Measurements from ENCODE around the gene RDH8. TPM values are rescaled to one million over a fixed set of nuclear protein-coding genes. Genes with fewer than 3 reads are reported as not detected.

Gene RDH8
- total RNA-seq, 1 donor from 2014 or later: not detected

- H3K4me3 ChIP-seq: no peak overlapping the region
- H3K36me3 ChIP-seq: no peaks in the 10 kb centered on the region
- no peaks in the 10 kb centered on the region for H3K79me2 ChIP-seq (ENCODE audit: low read depth)
- DNase-seq (ENCODE audit: low spot score): no peak
- no peak overlapping the region for H3K4me2 ChIP-seq
- Mint-ChIP-seq H3K27me3 (ENCODE audit: insufficient read depth, low read depth) (peaks cover 15% of the 10 kb centered on the region), H3K27ac (no peak overlapping the region), H3K9me3 (no peaks in the 10 kb centered on the region), H3K4me3 (peak overlapping the region; percentile 74), H3K36me3 (no peaks in the 10 kb centered on the region), H3K4me1 (peaks cover 14% of the 10 kb centered on the region)
- no peaks in the 10 kb centered on the region for H4K20me1 ChIP-seq (ENCODE audit: low read depth)
- no peak overlapping the region for H3K27ac ChIP-seq
- H3K9ac ChIP-seq: no peak overlapping the region
- no peaks in the 10 kb centered on the region for H3K4me1 ChIP-seq
- H3K27me3 ChIP-seq: peaks cover 14% of the 10 kb centered on the region
- TF ChIP-seq CTCF (IDR thresholded peaks at IDR 0.05) (no peak), EZH2phosphoT487 (IDR thresholded peaks at IDR 0.05) (no peak), EZH2 (IDR thresholded peaks at IDR 0.05) (no peak)
- H3K9me3 ChIP-seq (ENCODE audit: low read depth): no peaks in the 10 kb centered on the region
- H2AFZ ChIP-seq (replicated peaks): no peak overlapping the region
- H3F3A ChIP-seq (ENCODE audit: low read depth): no peaks in the 10 kb centered on the region
These were observed 18.2 kb upstream of the RDH8 start for GRCh38 chr19:9995084-9995483.

- H4K20me1 ChIP-seq (ENCODE audit: low read depth): no peaks in the 10 kb centered on the region
- H3K4me3 Mint-ChIP-seq: no peak overlapping the region
These were observed 17.3 kb upstream of the RDH8 start for GRCh38 chr19:9995999-9996398.

GRCh38 chr19:9996541-9996940, 16.7 kb upstream of the RDH8 start:
- Mint-ChIP-seq H3K27ac (no peak overlapping the region), H3K36me3 (no peaks in the 10 kb centered on the region), H3K27me3 (ENCODE audit: insufficient read depth, low read depth) (peaks cover 15% of the 10 kb centered on the region), H3K4me3 (no peak overlapping the region), H3K9me3 (no peaks in the 10 kb centered on the region), H3K4me1 (peaks cover 13% of the 10 kb centered on the region)
- no peak overlapping the region for H3K9ac ChIP-seq
- no peaks in the 10 kb centered on the region for H3K79me2 ChIP-seq (ENCODE audit: low read depth)
- H3F3A ChIP-seq (ENCODE audit: low read depth): no peaks in the 10 kb centered on the region
- no peaks in the 10 kb centered on the region for H3K4me1 ChIP-seq
- H3K36me3 ChIP-seq: no peaks in the 10 kb centered on the region
- DNase-seq (ENCODE audit: low spot score): no peak
- no peaks in the 10 kb centered on the region for H4K20me1 ChIP-seq (ENCODE audit: low read depth)
- H3K4me2 ChIP-seq: no peak overlapping the region
- H3K9me3 ChIP-seq (ENCODE audit: low read depth): no peaks in the 10 kb centered on the region
- no peak overlapping the region for H2AFZ ChIP-seq (replicated peaks)
- TF ChIP-seq EZH2phosphoT487 (IDR thresholded peaks at IDR 0.05): no peak
- no peak for TF ChIP-seq CTCF (IDR thresholded peaks at IDR 0.05)
- no peak for TF ChIP-seq EZH2 (IDR thresholded peaks at IDR 0.05)
- no peak overlapping the region for H3K4me3 ChIP-seq
- H3K27ac ChIP-seq: no peak overlapping the region
- H3K27me3 ChIP-seq: peaks cover 15% of the 10 kb centered on the region

More at GRCh38 chr19:9995999-9996398, 17.3 kb upstream of the RDH8 start:
- Mint-ChIP-seq H3K27ac (no peak overlapping the region), H3K4me1 (peaks cover 16% of the 10 kb centered on the region), H3K9me3 (no peaks in the 10 kb centered on the region), H3K27me3 (ENCODE audit: insufficient read depth, low read depth) (peaks cover 15% of the 10 kb centered on the region), H3K36me3 (no peaks in the 10 kb centered on the region)
- Histone ChIP-seq H3K4me2 (no peak overlapping the region), H3K79me2 (ENCODE audit: low read depth) (no peaks in the 10 kb centered on the region), H3K27ac (no peak overlapping the region), H3K27me3 (peaks cover 15% of the 10 kb centered on the region), H3K9me3 (ENCODE audit: low read depth) (no peaks in the 10 kb centered on the region), H3K36me3 (no peaks in the 10 kb centered on the region), H3F3A (ENCODE audit: low read depth) (no peaks in the 10 kb centered on the region), H2AFZ (replicated peaks) (no peak overlapping the region), H3K4me1 (no peaks in the 10 kb centered on the region), H3K9ac (no peak overlapping the region), H3K4me3 (no peak overlapping the region)
- no peak for DNase-seq (ENCODE audit: low spot score)
- TF ChIP-seq CTCF (IDR thresholded peaks at IDR 0.05) (no peak), EZH2phosphoT487 (IDR thresholded peaks at IDR 0.05) (no peak), EZH2 (IDR thresholded peaks at IDR 0.05) (no peak)
